GM23338 (cell line): Measurements from ENCODE around the gene BEND2. TPM values are rescaled to one million over a fixed set of nuclear protein-coding genes. Genes with fewer than 3 reads are reported as not detected.
A peak's percentile ranks its signal among the peaks of the same experiment; 100 is the strongest.

Experiments
- ATAC-seq: fragments of 200-7000 bp; cut with Tn5 transposase; 3 replicates; pipeline ENCODE4 v1.9.1; 2020
- DNase-seq: peaks from one replicate; pipeline ENCODE4 v3.0.0-alpha.2; 2015; ENCODE audit warnings: low spot score
- H2AFZ ChIP-seq: fragments of 200-600 bp; sonication (generic); 2 replicates; pipeline ENCODE4 v1.8.0; 2016; ENCODE audit warnings: antibody characterized with exemption, mild to moderate bottlenecking, moderate library complexity
- H3F3A ChIP-seq: fragments of 200-600 bp; sonication (generic); replicated peaks from 2 replicates; pipeline ENCODE4 v1.8.0; 2017; ENCODE audit warnings: antibody characterized with exemption, mixed run types, low read depth
- H3K27ac ChIP-seq: fragments of 200-600 bp; sonication (generic); 2 replicates; pipeline ENCODE4 v1.6.1; 2016; ENCODE audit warnings: low read depth
- H3K27me3 ChIP-seq: fragments of 200-600 bp; sonication (generic); 2 replicates; pipeline ENCODE4 v1.8.0; 2016; ENCODE audit warnings: mild to moderate bottlenecking, mixed run types, moderate library complexity; ENCODE audit not compliant: insufficient read depth
- H3K36me3 ChIP-seq: fragments of 200-600 bp; sonication (generic); 2 replicates; pipeline ENCODE4 v1.8.0; 2016; ENCODE audit warnings: mild to moderate bottlenecking; ENCODE audit not compliant: insufficient read depth
- H3K4me1 ChIP-seq: fragments of 200-600 bp; sonication (generic); 2 replicates; pipeline ENCODE4 v1.8.0; 2016; ENCODE audit warnings: mild to moderate bottlenecking, moderate library complexity; ENCODE audit not compliant: insufficient read depth
- H3K4me2 ChIP-seq: fragments of 200-600 bp; sonication (generic); 2 replicates; pipeline ENCODE4 v1.7.1; 2017; ENCODE audit warnings: mixed run types
- H3K4me3 ChIP-seq: fragments of 200-600 bp; sonication (generic); 2 replicates; pipeline ENCODE4 v1.6.1; 2016; ENCODE audit warnings: mixed run types
- H3K79me2 ChIP-seq: fragments of 200-600 bp; sonication (generic); replicated peaks from 2 replicates; pipeline ENCODE4 v1.8.0; 2017; ENCODE audit warnings: mild to moderate bottlenecking; ENCODE audit not compliant: insufficient read depth
- H3K9me2 ChIP-seq: fragments of 200-600 bp; sonication (generic); 2 replicates; pipeline ENCODE4 v1.8.0; 2017; ENCODE audit not compliant: insufficient read depth
- H4K20me1 ChIP-seq: fragments of 200-600 bp; sonication (generic); replicated peaks from 2 replicates; pipeline ENCODE4 v1.8.0; 2017; ENCODE audit warnings: mild to moderate bottlenecking; ENCODE audit not compliant: insufficient read depth
- H3K27ac Mint-ChIP-seq: 2 replicates; pipeline ENCODE4 v1.8.0; 2020; ENCODE audit warnings: inconsistent platforms, mild to moderate bottlenecking, moderate library complexity, mixed read lengths
- H3K27me3 Mint-ChIP-seq: 3 replicates; pipeline ENCODE4 v1.8.0; 2022; ENCODE audit warnings: low read depth, mild to moderate bottlenecking, moderate library complexity, mixed read lengths, inconsistent platforms; ENCODE audit not compliant: insufficient read depth, poor library complexity
- H3K36me3 Mint-ChIP-seq: 3 replicates; pipeline ENCODE4 v1.8.0; 2021; ENCODE audit warnings: low read depth, mild to moderate bottlenecking, inconsistent platforms, moderate library complexity, mixed read lengths
- H3K4me1 Mint-ChIP-seq: 3 replicates; pipeline ENCODE4 v1.8.0; 2020; ENCODE audit warnings: mild to moderate bottlenecking, inconsistent platforms, mixed read lengths
- H3K4me3 Mint-ChIP-seq: 3 replicates; pipeline ENCODE4 v1.8.0; 2021; ENCODE audit warnings: moderate library complexity, mild to moderate bottlenecking, inconsistent platforms, mixed read lengths
- H3K9me3 Mint-ChIP-seq: 3 replicates; pipeline ENCODE4 v1.8.0; 2020; ENCODE audit warnings: moderate library complexity, mild to moderate bottlenecking, inconsistent platforms, mixed read lengths
- polyA plus RNA-seq: library from polyadenylated mRNA; unstranded; fragments of >200 nt; fragmentation: Nextera tagmentation; extraction: Ambion mirVana; gene quantifications from 2 replicates; pipeline ENCODE4 v1.2.1, GENCODE V29; 2016
- total RNA-seq: library from RNA; depleted of rRNA; stranded (reverse); fragments of >200 nt; shearing (Covaris generic); gene quantifications from 2 replicates; pipeline ENCODE4 v1.2.3, GENCODE V29; 2014; rRNA removed
- TF ChIP-seq, protein P1 (sequence below), 2 experiments: fragments of 200-600 bp in 1 of 2; sonication (generic) in 1 of 2; conservative IDR thresholded peaks; 2 replicates each; pipeline versions ENCODE4 v1.5.1 to v1.6.1; 2016 to 2017; ENCODE audit warnings: antibody characterized with exemption in 2 of 2, low read depth in 2 of 2, mild to moderate bottlenecking in 2 of 2, moderate library complexity in 1 of 2
- TF ChIP-seq, protein P2 (sequence below): IDR thresholded peaks from 2 replicates; pipeline ENCODE4 v1.6.1; 2016; ENCODE audit warnings: antibody characterized with exemption

The BEND2 gene
- total and polyA plus RNA-seq, 2 experiments from 2014 or later = not detected

DNA sequence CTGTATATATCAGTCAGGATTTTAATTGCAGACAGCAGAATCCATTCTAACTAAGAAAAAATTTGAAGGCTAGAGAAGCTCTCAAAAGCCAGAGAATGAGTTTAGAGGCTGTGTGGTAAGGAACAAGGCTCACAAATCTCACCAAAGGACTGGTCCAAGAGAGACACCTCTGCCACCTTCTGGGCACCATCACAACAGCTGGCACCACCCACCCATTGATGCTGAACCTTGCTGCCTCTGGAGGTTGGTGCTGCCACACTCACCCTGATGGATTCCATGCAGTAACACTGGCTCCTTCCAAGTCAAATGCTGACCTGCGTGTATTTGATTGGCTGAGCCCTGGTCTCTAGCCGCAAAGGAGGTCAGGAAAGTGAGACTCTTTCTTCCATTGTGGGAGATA is 100.8 kb downstream of the BEND2 start:
- Mint-ChIP-seq H3K4me3 (no peak overlapping the region), H3K27ac (no peak overlapping the region), H3K36me3 (no peaks in the 10 kb centered on the region; the same call in 1 of the 3 replicates), H3K27me3 (peaks cover 4% of the 10 kb centered on the region), H3K4me1 (0 out of 3 replicates have a peak, but pooled peaks cover 3% of the 10 kb centered on the region), H3K9me3 (no peaks in the 10 kb centered on the region; the same call in 2 of the 3 replicates)
- DNase-seq (peak; percentile 2), ATAC-seq (0 out of 3 replicates have a peak, but pooled peaks have one; percentile 22)
- Histone ChIP-seq H3K4me1 (no peaks in the 10 kb centered on the region), H3F3A (no peaks in the 10 kb centered on the region), H3K27ac (no peak overlapping the region), H3K36me3 (no peaks in the 10 kb centered on the region), H4K20me1 (no peaks in the 10 kb centered on the region), H2AFZ (no peak overlapping the region), H3K79me2 (no peaks in the 10 kb centered on the region), H3K4me2 (no peak overlapping the region), H3K9me2 (no peaks in the 10 kb centered on the region), H3K4me3 (no peak overlapping the region), H3K27me3 (no peaks in the 10 kb centered on the region)
- TF ChIP-seq, protein P1, sequence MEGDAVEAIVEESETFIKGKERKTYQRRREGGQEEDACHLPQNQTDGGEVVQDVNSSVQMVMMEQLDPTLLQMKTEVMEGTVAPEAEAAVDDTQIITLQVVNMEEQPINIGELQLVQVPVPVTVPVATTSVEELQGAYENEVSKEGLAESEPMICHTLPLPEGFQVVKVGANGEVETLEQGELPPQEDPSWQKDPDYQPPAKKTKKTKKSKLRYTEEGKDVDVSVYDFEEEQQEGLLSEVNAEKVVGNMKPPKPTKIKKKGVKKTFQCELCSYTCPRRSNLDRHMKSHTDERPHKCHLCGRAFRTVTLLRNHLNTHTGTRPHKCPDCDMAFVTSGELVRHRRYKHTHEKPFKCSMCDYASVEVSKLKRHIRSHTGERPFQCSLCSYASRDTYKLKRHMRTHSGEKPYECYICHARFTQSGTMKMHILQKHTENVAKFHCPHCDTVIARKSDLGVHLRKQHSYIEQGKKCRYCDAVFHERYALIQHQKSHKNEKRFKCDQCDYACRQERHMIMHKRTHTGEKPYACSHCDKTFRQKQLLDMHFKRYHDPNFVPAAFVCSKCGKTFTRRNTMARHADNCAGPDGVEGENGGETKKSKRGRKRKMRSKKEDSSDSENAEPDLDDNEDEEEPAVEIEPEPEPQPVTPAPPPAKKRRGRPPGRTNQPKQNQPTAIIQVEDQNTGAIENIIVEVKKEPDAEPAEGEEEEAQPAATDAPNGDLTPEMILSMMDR (conservative IDR thresholded peaks at IDR 0.05; ENCODE audit: low read depth in 2 of 2) = peak in 1 of 2 experiments; percentile 17; a peak in 1 of 4 replicates
- TF ChIP-seq, protein P2, sequence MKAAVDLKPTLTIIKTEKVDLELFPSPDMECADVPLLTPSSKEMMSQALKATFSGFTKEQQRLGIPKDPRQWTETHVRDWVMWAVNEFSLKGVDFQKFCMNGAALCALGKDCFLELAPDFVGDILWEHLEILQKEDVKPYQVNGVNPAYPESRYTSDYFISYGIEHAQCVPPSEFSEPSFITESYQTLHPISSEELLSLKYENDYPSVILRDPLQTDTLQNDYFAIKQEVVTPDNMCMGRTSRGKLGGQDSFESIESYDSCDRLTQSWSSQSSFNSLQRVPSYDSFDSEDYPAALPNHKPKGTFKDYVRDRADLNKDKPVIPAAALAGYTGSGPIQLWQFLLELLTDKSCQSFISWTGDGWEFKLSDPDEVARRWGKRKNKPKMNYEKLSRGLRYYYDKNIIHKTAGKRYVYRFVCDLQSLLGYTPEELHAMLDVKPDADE = no peak

Other genes starting within 250 kb of the BEND2 start
- gene SCML2, start 133.8 kb upstream of the BEND2 start, total RNA-seq = 21.5 and 26.2 TPM in 2 replicates
- 18.1 and 20.3 TPM in 2 replicates for gene SCML2, start 133.8 kb upstream of the BEND2 start, polyA plus RNA-seq
- gene CDKL5, start 204.7 kb upstream of the BEND2 start, total RNA-seq = 13.7 and 14.1 TPM in 2 replicates
- gene CDKL5, start 204.7 kb upstream of the BEND2 start, polyA plus RNA-seq = 6.2 and 7.5 TPM in 2 replicates